Cardiac muscle cell (in vitro differentiated cells and primary cell): ENCODE results near the gene SLC4A4. TPM values are rescaled to one million over a fixed set of nuclear protein-coding genes. Genes with fewer than 3 reads are reported as not detected.

Experiments used
- DNase-seq, 2 donors: peaks; one replicate each; pipeline versions ENCODE4 v3.0.0 to v3.0.0-alpha.2; 2010 to 2017; ENCODE audit warnings: low read depth in 1 of 2, low spot score in 1 of 2
- H3K27ac ChIP-seq: fragments of 200-600 bp; sonication (generic); 2 replicates; pipeline ENCODE4 v1.5.1; 2016
- H3K27me3 ChIP-seq: fragments of 200-600 bp; sonication (generic); 2 replicates; pipeline ENCODE4 v1.6.0; 2016; ENCODE audit warnings: control low read depth
- H3K36me3 ChIP-seq: fragments of 200-600 bp; sonication (generic); 2 replicates; pipeline ENCODE4 v1.5.1; 2016; ENCODE audit warnings: control low read depth
- H3K4me1 ChIP-seq: fragments of 200-600 bp; sonication (generic); 2 replicates; pipeline ENCODE4 v1.8.1; 2017; ENCODE audit warnings: low read depth, mild to moderate bottlenecking, mixed run types
- H3K4me3 ChIP-seq: fragments of 200-600 bp; sonication (generic); 2 replicates; pipeline ENCODE4 v1.5.1; 2016; ENCODE audit warnings: mild to moderate bottlenecking
- H3K9me3 ChIP-seq: fragments of 200-600 bp; sonication (generic); 2 replicates; pipeline ENCODE4 v1.5.1; 2017; ENCODE audit warnings: low read depth, mild to moderate bottlenecking, control low read depth
- polyA plus RNA-seq: library from polyadenylated mRNA; unstranded; fragments of >200 nt; fragmentation: Nextera tagmentation; extraction: Ambion mirVana; gene quantifications from 2 replicates; pipeline ENCODE4 v1.2.1, GENCODE V29; 2016
- total RNA-seq: library from RNA; depleted of rRNA; stranded (reverse); fragments of >200 nt; gene quantifications from 2 replicates; pipeline ENCODE4 v1.2.3, GENCODE V29; 2016
- TF ChIP-seq, protein P1 (sequence below): IDR thresholded peaks from 2 replicates; pipeline ENCODE4 v1.5.1; 2012; ENCODE audit warnings: low read depth, mild to moderate bottlenecking, low read length

SLC4A4 gene
- total and polyA plus RNA-seq, 2 experiments from 2014 or later = 12.7 to 31.5 TPM

DNA sequence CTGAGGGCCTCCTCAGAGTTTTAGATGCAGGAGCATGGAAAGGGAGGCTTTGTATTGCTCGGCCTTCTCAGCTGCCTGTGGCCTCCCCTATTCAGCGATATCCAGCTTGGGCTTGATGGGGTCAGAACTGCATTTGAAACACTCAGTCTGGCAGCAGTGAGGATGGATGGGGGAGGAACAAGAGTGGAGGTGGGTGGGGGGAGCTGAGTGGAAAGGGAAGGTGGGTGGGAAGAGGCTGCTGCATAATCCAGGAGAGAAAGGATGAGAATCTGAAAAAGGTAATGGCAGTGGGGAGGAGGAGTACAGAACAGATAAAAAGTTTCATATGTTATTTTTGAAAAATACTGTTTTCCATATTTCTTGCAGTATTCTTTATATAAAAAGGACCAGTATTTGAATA is 202.7 kb downstream of the SLC4A4 start:
- H3K4me1 ChIP-seq = no peaks in the 10 kb centered on the region
- H3K27ac ChIP-seq = no peak overlapping the region
- TF ChIP-seq, protein P1, sequence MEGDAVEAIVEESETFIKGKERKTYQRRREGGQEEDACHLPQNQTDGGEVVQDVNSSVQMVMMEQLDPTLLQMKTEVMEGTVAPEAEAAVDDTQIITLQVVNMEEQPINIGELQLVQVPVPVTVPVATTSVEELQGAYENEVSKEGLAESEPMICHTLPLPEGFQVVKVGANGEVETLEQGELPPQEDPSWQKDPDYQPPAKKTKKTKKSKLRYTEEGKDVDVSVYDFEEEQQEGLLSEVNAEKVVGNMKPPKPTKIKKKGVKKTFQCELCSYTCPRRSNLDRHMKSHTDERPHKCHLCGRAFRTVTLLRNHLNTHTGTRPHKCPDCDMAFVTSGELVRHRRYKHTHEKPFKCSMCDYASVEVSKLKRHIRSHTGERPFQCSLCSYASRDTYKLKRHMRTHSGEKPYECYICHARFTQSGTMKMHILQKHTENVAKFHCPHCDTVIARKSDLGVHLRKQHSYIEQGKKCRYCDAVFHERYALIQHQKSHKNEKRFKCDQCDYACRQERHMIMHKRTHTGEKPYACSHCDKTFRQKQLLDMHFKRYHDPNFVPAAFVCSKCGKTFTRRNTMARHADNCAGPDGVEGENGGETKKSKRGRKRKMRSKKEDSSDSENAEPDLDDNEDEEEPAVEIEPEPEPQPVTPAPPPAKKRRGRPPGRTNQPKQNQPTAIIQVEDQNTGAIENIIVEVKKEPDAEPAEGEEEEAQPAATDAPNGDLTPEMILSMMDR = no peak
- H3K36me3 ChIP-seq = no peaks in the 10 kb centered on the region
- H3K9me3 ChIP-seq = no peaks in the 10 kb centered on the region
- no peaks in the 10 kb centered on the region for H3K27me3 ChIP-seq
- no peak for DNase-seq
- H3K4me3 ChIP-seq = no peak overlapping the region

DNA sequence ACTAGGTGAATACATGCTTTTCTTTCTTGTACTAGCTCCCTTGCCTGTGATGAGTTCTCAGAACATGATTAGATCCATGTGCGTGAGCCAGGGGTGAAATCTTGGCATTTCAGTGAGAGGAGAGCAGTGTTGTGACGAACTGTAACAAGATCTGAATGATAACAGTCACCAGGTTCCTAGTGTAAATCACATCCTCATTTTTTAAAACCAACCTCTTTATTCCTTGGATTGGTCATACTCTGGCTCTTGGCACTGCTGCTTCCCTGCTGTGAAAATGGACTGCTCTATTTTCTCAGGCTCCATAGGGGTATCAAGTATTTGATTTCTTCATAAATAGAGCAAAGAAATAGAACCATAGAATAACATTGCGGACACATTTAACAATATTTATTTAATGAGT is 206.3 kb downstream of the SLC4A4 start:
- DNase-seq = no peak
- peaks cover 22% of the 10 kb centered on the region for H3K4me1 ChIP-seq
- no peaks in the 10 kb centered on the region for H3K36me3 ChIP-seq
- H3K27me3 ChIP-seq = no peaks in the 10 kb centered on the region
- no peak overlapping the region for H3K27ac ChIP-seq
- H3K9me3 ChIP-seq = no peaks in the 10 kb centered on the region
- TF ChIP-seq, protein P1 = no peak
- H3K4me3 ChIP-seq = no peak overlapping the region

DNA sequence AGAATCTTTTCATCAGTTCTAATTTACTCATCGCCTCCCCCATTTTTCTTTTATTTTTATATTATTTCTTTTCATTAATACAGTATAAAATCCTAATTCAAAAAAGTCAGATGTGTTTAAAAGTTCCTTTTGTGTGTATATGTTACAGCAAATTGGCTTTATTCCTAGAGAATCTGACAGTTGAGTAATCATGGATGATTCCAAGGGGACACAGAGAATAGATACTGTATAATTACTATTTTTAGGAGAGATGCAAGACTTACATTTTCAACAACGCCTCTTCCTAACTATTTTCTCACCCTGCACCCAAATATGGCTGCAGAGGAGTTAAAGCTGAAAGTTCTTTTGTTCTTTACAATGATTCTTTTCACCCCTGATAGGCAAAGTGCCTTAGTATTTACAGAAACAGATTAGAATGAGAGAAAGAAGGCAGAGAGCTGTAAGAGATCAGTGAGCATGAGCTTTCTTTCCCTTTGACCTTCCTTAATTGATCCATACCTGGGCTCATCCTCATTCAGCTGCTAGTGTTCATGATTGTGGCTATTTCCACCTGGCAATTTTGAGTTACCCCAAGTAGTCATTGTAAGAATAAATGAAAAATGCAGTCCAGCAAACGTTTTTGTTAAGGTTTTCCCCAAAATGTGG is 210.8 kb downstream of the SLC4A4 start:
- no peaks in the 10 kb centered on the region for H3K9me3 ChIP-seq
- H3K36me3 ChIP-seq = no peaks in the 10 kb centered on the region
- peak in 1 of 2 donors; percentile 38 for DNase-seq
- H3K4me3 ChIP-seq = no peak overlapping the region
- H3K27me3 ChIP-seq = no peaks in the 10 kb centered on the region
- peaks cover 29% of the 10 kb centered on the region for H3K4me1 ChIP-seq
- TF ChIP-seq, protein P1 = no peak
- peak overlapping the region; percentile 38 for H3K27ac ChIP-seq

DNA sequence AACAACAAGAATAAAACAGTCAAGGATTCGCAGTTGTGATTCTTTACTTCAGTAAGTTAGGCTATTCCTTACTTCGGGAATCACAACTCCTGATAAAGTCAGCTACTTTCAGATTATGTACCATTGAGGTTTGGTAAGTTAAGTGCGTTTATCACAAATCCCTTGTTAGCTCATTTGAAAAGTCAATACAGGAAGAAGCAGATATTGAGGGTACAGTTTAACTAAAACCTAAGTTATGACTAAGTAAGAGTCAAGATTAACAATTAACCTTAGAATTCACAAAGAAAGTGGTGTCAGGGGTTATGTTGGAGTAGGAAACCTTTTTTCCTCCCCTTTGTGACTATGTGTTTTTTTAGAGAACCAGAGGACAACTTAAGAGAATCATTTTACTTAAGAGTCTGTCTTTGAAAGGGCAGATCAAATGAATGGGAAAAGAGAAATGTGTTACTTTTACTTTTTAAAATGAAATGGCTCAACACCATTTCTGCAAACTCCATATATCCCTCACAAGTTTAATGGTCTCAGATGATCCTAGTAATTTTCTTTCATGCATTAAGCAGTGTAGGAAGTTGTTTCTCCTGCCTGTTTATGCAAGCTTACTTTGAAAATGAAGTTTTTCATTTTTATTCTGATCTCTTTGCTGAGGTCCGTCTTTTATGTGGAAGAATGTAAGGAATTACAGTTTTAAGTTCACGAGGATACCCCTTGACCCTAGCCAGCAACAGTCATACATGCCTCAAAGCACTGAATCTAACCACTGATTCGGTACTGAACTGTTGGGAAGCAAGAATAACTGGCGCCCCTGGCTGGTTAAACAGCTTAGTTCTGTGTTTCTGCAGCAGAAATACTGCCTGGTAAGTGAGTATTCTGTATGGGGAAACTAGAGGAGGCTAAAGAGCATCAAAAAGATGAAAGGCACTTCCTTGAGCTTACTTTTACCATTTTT is 211.7 kb downstream of the SLC4A4 start:
- Histone ChIP-seq H3K36me3 (no peaks in the 10 kb centered on the region), H3K9me3 (no peaks in the 10 kb centered on the region), H3K27ac (peak overlapping the region; percentile 38), H3K4me1 (peaks cover 29% of the 10 kb centered on the region), H3K4me3 (no peak overlapping the region), H3K27me3 (no peaks in the 10 kb centered on the region)
- TF ChIP-seq, protein P1 = peak; percentile 20
- DNase-seq = peak; percentile 54 to 63

DNA sequence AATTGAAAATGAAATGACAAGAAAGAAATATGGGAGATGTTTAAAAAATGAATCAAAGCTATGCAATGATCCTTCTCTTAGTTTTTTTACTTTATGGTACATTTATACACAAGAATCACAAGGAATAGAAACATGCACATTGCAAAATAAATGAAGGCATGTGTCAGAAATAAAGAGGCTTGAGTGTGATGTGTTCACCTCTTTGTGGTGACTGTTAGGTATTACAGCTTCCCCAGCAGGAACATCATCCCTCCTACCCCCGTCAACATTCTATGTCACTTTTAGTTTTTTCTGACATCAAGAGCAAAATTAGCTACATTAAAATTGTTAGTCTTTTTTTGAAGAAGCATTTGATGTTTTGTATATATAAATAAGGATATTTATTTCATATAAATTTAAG is 214.8 kb downstream of the SLC4A4 start:
- H3K4me3 ChIP-seq = no peak overlapping the region
- peak; percentile 24 to 61 for DNase-seq
- H3K27me3 ChIP-seq = no peaks in the 10 kb centered on the region
- H3K9me3 ChIP-seq = no peaks in the 10 kb centered on the region
- H3K4me1 ChIP-seq = peaks cover 21% of the 10 kb centered on the region
- H3K36me3 ChIP-seq = no peaks in the 10 kb centered on the region
- no peak overlapping the region for H3K27ac ChIP-seq
- TF ChIP-seq, protein P1 = peak; percentile 60
